ENCODE measurements around the gene RFXAP.
"Not testable (repeated sequence)": the region's sequence is repeated elsewhere in the genome, so short reads cannot be mapped to it uniquely, and the experiment has no call there.

RFXAP gene, protein sequence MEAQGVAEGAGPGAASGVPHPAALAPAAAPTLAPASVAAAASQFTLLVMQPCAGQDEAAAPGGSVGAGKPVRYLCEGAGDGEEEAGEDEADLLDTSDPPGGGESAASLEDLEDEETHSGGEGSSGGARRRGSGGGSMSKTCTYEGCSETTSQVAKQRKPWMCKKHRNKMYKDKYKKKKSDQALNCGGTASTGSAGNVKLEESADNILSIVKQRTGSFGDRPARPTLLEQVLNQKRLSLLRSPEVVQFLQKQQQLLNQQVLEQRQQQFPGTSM

DNA sequence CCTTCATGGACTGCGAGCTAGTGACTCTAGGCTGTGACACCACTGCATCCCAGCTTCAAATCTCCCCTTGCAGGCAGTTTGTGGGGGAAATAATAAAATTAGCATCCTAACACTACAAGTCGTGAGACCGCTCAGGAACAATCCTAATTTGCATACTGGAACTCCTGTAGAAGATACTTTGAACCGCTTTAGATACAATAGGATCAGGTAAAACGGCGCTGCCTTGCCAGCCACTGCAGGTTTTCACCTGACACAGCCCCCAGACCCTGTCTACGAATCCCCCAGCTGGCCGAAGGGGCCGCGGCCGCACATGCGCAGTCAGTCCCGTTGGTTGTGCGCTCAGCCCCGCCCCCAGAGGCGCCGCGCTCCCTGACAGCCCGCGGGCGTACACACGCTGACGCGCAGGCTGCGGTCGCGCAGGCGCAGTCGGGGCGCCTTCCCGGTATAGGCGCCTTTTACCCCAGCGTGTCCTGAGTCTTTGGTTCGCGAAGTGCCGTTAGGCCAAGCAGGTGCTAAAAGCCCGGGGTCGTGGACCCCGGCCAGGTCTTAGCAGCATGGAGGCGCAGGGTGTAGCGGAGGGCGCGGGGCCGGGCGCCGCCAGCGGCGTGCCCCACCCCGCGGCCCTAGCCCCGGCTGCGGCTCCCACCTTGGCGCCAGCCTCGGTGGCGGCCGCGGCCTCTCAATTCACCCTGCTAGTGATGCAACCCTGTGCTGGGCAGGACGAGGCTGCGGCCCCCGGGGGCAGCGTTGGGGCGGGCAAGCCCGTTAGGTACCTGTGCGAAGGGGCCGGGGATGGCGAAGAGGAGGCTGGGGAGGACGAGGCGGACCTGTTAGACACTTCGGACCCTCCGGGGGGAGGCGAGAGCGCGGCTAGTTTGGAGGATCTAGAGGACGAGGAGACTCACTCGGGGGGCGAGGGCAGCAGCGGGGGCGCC, at the start of gene RFXAP:
TSS of gene RFXAP (plus strand) at position 419 of the 935 bp plus-strand sequence. CDS start at position 555, 136 bp downstream.
- no peak for FAIRE-seq

DNA sequence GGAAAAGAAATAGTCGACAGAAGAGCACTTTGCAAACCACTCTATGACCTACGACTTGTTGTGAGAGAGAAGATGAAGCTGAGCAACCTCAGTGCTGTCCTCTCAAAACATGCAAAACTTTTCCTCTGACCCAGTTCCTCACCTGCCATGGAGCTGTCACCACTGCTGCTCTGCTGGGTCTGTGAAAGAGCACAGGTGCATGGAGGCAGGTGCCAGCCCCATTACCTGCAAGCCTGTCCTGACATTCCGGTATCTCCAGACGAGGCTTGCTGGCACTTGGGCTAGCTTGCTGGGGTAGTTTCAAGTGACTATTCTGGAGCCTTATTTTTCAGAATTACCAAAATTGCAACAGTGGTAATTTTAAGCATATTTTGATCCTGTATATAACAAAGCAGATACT, 49.5 kb upstream of the RFXAP start:
- no peak for FAIRE-seq

DNA sequence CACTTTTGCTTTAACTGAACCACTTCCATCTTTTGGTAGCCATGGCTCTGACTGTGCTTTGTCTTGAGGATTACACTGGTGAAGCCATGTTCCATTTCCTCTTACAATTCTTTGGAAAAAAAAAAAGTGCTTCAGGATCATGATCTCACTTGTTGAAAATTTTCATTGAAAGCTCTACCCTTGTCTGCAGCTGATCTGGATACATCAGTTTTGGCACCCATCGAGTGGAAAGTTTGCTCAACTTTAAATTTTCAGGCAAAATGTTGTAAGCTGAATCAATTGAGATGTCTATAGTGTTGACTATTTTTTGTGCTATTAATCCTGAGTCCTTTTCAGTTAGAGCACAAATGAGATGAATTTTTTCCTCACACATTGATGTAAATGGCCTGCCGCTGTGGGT, 48.3 kb upstream of the RFXAP start:
- no peak for FAIRE-seq

DNA sequence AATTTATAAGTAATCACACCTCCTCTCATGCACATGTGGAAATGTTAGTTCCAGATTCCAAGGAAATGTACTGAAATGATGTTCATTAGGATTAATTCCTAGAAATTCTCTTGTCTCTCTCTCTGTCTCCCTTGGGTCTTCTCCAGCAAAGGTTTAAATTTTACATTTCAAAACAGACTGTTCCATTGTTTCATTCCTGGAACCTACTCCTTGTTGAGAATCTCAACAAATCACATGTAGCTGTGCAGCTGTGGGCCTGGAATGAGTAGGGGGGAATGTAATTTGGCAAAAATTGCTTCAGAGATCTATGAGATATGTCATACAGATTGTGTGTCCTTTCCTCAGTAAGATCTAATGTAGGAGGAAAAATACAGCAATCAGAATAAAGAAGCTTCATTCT, 46.2 kb upstream of the RFXAP start:
- FAIRE-seq: no peak

DNA sequence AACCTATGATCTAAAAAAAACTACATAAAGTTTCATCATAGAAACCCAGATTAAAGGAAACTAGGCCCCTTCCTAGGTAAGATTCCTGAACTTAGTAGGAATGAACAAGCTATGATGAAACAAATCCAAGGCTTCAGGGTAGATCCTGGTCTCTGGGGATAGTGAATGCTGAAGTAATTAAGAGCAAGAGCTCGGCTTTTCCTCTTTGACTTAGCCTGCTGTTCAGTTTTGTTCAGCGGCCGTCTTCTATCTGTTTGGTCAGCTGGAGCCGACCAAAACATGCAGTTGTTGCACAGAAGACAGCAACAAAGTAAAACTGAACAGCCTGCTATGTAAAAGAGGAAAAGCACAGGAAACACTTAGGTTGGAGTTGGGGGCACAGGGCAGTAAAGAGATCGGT, 44.1 kb upstream of the RFXAP start:
- no peak for FAIRE-seq

DNA sequence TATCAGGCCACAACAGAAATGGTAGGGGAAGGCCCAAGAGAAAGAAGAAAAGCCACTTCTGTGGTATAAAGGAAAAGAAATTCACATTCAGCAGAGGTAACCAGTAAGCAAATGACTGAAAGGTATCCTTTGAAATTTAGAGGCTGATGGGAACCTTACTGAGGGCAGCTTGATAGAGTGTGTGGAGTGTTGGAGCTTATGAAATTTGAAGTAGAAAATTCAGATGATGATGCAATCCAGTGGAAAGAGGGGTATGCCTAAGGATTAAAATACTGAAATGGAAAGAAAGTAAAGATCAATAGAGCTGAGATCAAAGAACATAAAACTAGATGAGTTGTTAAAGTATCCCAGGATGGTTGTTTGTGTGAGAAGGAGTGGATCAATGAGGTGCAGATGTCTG, 42.8 kb upstream of the RFXAP start:
- FAIRE-seq: no peak

DNA sequence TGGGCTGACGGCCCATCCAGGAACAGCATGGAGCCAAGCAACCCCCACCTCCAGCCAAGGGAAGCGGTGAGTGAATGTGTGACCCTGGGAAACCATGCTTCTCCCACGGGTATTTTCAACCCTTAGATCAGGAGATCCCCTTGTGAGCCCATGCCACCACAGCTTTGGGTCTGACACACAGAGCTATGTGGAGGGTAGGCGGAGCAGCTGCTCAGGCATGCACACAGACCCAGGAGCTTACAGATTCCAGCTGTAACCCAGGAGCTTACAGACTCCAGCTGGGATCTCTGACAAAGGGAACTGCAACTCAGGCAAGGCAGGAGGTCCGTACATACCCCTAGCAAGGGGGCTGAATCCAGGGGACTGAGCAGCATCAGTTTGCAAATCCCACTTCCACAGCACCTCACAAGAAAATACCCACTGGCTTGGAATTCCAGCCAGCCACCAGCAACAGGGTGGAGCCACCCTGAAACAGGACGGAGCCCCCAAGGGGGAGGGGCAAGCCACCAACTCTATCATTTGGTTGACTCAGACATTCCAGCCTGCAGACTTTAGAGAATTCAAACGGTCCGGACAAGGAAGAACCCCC, 40.8 kb upstream of the RFXAP start:
- FAIRE-seq: no peak

DNA sequence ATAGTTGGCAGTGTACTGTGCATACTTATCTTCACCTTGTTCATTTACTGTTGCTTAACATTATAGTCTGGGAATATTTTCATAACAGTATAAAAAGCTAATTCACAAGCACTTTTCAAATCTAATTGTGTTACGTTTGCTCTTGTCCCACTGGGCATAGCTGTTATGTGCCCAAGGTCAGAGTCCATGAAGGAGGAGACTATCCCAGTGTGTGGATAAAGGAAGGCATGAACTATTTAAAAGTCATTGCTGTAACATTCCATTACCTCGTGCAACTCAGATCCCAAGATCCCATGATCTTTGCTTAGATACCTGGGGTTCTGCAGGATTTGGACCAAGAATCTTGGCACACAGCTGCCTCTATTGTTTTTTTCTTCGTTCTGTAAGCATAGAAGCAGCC, 35.1 kb upstream of the RFXAP start:
- no peak for FAIRE-seq

DNA sequence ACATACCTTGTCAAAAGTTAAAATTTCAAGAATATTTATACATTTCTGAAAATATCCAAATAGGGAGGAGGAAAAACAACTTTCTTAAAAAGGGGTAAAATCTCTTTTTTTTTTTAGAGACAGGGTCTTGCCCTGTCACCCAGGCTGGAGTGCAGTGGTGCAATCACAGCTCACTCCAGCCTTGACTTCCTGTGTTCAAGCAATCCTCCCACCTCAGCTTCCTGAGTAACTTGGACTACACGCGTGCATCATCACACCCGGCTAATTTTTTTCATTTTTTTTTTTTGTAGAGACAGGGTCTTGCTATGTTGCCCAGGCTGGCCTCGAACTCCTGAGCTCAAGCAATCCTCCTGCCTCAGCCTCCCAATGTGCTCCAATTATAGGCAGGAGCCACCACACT, 32.8 kb upstream of the RFXAP start:
- not testable (repeated sequence) for FAIRE-seq

DNA sequence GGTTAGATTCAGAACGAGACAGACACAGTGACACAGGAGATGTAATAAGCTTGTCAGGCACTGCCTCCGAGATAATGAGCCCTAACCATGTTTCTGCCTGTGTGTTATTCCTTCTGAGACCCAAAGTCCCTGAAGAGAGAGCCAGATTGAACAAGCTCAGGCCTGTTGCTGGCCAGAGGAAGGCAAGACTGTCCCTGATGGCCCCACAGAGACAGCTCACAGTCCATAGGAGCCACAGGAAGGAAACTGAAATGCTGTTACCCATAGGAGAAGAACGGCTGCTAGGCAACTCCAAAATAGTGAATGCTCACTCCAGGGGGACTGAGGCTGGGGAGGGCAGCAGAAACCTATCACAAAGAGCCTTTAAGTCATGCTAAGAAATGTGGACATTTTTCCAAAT, 31.8 kb upstream of the RFXAP start:
- no peak for FAIRE-seq

DNA sequence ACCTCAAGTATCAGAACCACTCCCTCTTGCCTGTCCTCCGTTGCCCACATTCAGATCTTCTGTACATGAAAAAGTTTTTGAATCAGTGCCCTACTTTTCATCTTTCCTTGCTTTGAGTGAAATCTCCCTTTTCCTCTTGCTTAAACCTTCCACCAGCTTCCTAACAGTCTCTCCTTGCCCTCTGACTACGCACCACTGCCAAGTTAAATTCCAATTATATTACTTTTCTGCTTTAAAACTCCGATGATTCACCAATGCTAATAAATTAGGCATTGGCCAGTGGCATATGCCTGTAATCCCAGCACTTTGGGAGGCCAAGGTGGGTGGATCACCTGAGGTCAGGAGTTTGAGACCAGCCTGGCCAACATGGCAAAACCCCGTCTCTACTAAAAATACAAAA, 30.7 kb upstream of the RFXAP start:
- no peak for FAIRE-seq

DNA sequence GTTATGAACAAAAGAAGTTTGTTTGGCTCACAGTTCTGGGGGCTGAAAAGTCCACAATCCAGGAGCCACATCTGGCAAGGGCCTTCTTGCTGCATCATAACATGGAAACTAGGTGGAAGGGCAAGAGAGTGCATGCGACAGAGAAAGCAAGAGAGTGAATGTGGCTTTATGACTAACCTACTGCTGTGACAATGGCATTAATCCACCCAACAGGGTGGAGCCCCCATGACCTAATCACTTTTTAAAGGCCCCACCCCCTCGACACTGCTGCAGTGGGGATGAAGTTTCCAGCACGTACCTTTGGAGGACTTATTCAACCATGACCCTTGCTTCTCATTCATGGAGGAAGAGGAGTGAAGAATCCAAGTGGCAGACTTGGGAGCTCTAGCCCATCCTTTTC, 30.0 kb upstream of the RFXAP start:
- no peak for FAIRE-seq

DNA sequence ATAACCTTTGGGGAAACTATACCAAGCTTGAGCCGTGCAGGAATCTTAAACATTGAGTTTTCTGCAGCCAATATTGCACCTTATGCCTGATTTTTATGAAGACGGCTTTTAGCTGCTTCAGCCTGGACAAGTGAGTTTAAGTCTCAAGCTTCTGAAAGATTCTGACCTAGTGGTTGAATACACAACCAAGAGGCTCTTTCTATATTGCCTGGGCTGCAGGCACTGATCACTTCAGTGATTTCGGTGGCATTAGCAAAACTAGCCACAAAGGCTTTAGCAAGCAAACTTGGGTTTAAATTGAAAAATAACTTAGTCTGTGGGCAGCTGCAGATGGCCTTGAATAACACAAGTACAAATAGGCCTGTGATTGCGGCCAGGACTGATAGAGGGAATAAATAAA, 29.3 kb upstream of the RFXAP start:
- FAIRE-seq: no peak

DNA sequence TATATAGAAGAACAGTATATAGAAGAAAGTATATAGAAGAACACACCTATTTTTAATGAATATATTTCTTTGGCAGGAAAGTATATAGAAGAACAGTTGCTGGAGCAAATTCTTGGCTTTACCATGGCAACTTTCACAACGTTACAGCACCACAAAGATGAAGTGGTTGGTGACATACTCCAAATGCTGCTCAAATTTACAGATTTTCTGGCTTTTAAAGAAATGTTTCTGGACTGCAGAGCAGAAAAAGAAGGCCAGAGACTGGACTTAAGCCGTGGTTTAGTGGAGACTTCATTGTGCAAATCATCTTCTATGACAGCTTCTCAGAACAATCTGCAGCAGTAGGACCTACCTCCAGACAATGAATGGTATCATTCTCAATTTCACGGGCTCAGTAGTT, 24.3 kb upstream of the RFXAP start:
- no peak for FAIRE-seq

DNA sequence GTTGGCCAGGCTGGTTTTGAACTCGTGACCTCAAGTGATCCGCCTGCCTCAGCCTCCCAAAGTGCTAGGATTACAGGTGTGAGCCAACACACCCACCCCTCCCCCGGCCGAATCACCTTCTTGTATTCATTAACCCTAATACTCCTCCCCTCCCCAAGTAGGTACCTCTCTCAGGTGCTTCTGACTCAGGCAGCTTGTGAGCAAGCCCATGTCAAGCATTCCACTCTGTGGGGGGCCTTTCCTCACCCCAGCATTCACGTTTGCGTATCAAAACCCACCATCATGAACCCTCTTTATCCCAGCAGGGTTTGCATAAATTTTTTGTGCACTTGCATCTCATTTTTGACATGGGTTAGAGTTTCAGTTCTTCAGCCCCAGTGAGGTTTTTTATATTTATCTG, 23.6 kb upstream of the RFXAP start:
- FAIRE-seq: no peak

DNA sequence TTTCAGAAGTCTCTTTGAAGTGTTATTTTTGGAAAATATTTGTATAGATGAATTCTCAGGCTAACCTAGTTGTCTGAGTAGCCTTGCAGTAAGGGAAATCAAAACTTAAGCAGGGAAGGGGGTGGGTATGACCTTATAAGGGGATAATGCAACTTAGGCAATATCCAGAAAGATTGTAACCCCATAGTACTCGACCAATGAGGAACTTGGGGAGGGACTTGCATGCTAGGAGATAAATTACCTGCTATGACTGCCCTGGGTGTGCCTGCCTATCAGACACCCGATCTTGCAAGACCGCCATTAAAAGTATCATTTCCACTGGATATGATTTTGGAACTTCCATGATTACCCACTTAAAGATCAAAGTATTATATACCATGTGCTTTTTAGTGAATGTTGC, 23.0 kb upstream of the RFXAP start:
- no peak for FAIRE-seq

DNA sequence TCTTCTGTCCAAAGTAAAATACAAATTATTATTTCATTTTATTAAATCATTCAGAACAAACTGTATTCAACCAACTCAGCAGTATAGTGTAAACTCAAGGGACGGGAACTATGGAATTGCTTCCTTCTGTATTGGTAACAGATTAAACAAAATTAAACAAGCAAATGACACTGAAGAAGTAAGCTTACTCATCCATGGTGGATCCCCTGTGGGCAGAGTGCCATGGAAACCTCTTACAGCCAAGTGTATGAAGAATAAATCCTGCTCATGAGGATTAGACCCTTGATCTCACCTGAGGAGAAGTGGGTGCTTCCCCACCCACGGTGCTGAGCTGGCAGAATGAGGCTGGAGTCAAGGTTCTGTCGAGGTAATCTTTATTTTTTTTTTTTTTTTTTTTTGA, 18.0 kb upstream of the RFXAP start:
- FAIRE-seq: no peak

DNA sequence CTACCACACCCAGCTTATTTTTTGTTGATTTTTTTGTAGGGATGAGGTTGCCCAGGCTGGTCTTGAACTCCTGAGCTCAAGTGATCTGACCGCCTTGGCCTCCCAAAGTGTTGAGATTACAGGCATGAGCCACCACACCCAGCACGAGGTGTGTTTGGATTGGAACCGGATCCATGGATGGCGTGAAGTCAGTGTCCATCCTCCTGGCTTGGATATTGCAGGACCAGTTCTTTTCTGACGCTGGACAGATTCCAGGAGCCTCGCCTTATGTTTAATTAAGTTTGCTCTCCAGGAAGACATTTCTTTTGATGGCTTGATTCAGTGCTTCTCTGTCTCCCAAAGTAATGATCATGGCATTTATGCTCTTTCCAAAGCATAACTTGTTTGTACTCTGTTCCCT, 14.4 kb upstream of the RFXAP start:
- FAIRE-seq: no peak

DNA sequence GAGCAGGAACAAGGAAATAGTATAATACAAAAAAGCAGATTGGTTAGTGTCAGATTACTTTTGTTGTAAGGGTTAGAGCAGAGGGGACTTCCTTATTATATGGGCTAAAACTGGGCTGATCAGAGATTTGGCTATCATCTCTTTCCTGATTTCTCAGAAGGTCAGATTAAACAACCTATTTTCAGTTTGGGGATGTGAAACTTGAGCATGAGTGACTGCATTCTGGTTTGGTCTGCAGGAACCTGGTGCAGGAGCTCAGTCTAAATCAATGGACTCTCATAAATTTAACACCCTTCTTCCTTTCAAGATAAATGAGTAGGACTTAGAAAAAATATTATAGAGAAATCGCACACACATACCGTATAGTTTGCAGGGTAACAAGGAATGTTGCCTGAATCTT, 12.9 kb upstream of the RFXAP start:
- no peak for FAIRE-seq

DNA sequence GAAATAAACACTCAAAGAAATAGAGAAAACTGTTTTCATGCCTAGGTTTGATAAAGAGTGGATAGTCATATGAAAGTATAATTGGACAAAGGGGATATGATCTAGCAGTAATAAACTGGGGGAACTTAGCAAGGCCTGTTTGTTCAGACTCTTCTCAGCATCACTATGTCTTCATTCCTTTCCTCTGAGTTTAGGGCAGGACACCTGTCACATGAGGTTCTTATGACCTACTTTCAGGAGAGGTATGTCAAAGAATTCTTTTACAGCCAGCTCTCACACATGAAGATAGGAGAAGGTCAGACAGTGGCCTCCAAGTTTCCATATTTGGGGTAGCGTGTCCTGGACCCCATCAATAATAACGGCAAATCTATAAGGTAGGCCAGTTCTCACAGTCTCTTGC, 11.4 kb upstream of the RFXAP start:
- no peak for FAIRE-seq

DNA sequence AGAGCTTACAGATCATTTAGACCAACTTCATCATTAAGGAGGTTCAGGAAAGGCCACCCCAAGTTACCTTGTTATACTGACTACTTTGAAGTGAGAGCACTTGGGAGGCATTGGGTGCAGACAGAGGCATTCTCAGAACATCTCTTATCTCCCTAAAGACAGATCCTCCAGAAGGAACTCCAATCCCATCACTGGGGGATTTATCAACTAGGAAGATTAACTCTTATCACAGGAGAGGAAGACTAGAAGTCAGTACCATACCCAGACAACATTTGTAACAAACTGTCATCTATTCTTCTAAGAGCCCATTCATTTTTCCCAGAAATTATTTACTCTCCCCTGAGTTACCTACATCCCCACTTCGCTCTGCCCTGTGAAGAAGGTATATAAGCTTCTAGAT, 5.8 kb upstream of the RFXAP start:
- FAIRE-seq: no peak

DNA sequence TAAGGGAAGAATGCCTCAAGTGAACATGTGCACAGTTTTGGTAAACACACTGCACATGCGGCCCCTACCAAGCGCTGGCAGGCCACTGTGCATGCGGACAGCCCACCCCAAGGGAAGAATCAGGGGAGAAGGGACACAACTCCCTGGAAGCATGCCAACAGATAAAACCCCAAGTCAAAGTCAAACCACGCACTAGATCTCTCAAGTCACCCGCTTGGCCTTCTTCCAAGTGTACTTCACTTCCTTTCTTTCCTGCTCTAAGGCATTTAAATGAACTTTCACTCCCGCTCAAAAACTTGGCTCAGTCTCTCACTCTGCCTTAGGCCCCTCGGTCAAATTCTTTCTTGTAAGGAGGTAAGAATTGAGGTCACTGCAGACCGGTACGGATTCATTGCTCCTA, 4.6 kb upstream of the RFXAP start:
- FAIRE-seq: no peak

DNA sequence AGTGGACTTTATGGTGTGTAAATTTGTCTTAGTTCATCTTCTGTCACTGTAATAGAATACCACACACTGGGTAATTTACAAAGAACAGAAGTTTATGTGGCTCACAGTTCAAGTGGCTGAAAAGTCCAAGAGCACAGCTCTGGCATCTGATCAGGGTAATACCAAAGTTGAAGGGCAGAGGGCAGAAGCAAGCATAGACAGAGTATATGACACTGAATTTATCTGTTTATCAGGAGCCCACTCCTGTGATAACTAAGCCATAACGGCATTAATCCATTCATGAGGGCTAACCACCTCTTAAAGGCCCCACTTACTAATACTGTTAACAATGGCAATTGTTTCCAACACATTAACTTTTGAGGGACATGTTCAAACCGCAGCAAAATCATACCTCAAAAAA, 4.0 kb upstream of the RFXAP start:
- FAIRE-seq: no peak

Data from endometrium (tissue), 2 donors.